ENCODE data around the gene FPR3.

FPR3 gene

DNA sequence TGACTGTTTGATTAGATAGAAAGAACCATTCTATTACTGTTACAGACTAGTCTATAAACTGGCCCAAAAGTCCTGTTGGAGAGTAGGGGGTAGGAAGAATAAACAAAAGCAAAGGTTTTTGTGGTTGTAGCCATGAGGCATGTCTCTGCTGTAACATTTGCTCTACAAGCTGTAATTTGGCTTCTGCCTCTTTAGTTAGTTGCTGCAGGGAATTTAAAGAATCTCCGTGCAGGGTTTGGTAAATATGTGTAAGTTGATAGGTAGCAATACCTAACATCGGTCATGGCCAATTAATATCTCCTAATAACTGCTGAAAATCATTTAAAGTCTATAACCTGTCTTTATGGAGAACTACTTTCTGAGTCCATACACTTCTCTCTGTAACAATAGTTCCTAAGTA, 13.0 kb downstream of the FPR3 start:
- DNase-seq: no peak

DNA sequence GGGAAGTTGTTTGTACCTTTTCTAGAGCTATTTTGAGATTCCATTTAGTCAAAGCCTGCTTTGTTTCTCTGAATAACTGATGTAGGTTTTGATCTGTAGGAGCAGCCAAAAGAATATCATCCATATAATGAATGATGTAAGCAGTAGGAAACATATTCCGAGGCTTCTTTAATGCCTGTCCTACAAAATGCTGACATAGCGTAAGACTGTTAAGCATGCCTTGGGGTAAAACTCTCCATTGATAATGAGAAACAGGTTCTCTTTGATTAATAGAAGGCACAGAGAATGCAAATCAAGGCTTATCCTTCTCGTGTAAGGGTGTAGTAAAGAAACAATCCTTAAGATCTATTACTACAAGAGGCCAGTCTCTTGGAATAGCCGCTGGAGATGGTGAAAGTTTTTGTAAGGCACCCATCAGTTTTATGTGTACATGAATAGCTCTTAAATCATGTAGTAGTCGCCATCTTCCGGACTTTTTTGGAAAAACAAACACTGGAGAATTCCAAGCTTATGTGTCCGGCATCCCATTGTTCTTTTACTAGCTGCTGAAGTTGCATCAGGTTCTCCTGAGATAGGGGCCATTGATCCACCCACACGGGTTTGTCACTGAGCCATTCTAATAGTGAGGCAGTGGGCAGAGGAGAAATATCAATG, 13.5 kb downstream of the FPR3 start:
- peak in 1 of 2 experiments; percentile 25 for DNase-seq

- no peak for DNase-seq
These were observed 14.8 kb downstream of the FPR3 start for GRCh38 chr19:51809787-51810186.

DNA sequence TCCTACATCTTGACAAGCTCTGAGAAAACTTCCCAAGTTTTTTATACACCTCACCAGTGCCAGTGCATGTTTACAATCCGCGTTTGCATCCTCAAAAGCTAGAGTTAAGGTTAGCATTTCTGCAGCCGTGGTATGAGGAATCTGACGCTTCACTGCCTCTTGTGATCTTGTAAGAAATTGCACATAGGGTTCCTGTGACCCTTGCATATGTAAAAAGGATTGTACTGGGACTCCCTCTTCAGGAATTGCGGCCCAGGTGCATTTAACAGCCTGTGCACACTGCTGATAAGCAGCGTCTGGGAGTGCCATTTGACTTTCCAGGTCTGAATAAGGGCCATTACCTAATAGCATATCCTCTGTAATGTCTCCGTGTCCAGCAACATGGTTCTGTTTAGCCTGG, 15.3 kb downstream of the FPR3 start:
- DNase-seq: peak; percentile 37 to 49

DNA sequence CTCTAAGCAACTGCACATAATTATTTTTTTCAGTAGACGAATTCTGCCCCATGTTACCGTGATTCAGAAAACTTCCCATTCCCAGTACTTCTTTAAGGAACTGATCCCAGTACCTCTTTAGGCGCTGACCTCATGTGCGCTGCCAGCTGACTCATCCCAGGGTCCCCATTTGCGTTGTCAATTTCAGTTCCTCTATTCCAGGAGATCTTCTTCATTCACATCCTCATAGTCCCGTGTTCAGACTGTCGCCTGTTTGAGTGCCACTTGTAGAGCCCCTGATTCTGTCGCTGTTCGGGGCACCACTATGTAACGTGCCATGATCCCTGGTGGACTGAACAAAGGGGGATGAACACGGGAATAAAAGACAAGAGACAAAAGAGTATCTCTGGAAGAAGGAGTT, 16.4 kb downstream of the FPR3 start:
- DNase-seq: no peak

DNA sequence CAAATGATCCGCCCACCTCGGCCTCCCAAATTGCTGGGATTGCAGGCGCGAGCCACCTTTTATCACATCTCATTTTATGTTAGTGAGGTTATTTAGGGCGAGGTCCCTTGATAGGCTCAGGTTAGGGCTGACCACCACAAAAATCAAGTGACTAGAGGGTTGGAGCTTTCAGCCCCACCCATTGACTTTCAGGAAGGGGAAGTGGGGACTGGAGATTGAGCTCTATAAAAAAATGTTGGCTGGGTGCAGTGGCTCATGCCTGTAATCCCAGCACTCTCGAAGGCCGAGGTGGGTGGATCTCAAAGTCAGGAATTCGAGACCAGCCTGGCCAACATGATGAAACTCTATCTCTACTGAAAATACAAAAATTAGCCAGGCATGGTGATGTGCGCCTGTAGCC, 20.1 kb downstream of the FPR3 start:
- no peak for DNase-seq

GRCh38 chr19:51816711-51817110, 21.8 kb downstream of the FPR3 start:
- no peak for DNase-seq

- no peak for DNase-seq
These were observed 25.1 kb downstream of the FPR3 start for GRCh38 chr19:51820011-51820410.

GRCh38 chr19:51820831-51821446, 26.0 kb downstream of the FPR3 start:
- no peak for DNase-seq

GRCh38 chr19:51821456-51821855, 26.5 kb downstream of the FPR3 start:
- DNase-seq: no peak

DNA sequence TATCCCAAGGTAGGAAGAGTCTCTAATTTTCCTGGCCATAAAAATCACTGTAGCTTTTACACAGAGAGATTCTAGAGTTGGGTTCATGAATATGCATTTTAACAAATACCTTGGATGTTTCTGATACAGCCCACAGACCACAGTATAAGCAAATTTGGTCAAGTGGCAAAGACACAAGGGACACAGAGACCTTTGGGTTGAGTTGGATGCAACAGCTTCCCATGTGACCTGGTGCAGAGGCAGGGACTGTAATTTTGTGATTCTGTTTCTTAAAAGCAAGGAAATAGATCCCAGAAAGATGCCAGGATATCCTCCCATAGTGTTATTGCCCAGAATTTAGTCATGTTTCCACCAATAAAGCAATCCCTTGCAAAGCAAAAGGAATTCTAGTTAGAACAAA, 27.0 kb downstream of the FPR3 start:
- no peak for DNase-seq

GRCh38 chr19:51822325-51822724, 27.4 kb downstream of the FPR3 start:
- DNase-seq: no peak

DNA sequence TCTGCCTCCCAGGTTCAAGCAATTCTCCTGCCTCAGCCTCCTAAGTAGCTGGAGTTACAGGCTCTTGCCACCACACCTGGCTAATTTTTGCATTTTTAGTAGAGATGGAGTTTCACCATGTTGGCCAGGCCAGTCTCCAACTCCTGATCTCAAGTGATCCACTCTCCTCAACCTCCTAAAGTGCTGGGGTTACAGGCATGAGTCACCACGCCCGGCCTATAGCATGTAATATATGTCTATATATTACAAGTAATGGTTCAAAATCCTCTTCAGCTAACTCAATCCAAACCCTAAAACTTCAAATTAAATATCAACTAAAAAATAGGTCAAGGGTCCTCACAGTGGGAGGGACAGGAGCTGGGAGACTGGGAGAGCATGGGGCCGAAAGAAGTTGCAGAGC, 28.0 kb downstream of the FPR3 start:
- DNase-seq: no peak

GRCh38 chr19:51824281-51825005, 29.5 kb downstream of the FPR3 start:
- no peak for DNase-seq

- peak in 1 of 2 experiments; percentile 11 for DNase-seq
These were observed 35.3 kb downstream of the FPR3 start for GRCh38 chr19:51830274-51830673.

GRCh38 chr19:51837145-51837544, 42.2 kb downstream of the FPR3 start:
- no peak for DNase-seq

- no peak for DNase-seq
These were observed 67.1 kb downstream of the FPR3 start for GRCh38 chr19:51861870-51862622.

DNA sequence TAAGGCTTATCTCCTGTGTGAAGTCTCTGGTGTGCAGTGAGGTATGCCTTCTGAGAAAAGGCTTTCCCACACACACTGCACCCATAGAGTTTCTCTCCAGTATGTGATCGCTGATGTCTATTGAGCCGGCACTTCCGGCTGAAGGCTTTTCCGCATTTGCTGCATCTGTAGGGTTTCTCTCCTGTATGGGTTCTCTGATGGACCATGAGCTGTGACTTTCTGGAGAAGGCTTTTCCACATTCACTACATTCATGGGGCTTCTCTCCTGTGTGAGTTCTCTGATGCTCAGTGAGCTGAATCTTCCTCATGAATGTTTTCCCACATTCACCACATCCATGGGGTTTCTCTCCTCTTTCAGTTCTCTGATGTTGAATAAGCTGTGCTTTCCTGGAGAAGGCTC, 78.1 kb downstream of the FPR3 start:
- no peak for DNase-seq
